HG02588 (cell line): ENCODE measurements around the gene TEN1.

ENCODE experiments used
- ATAC-seq: cut with Tn5 transposase; IDR thresholded peaks from one replicate; pipeline ENCODE4 v1.9.1; 2021; ENCODE audit warnings: mild to moderate bottlenecking, moderate library complexity; ENCODE audit not compliant: unreplicated experiment

TEN1 gene

GRCh38 chr17:76005263-76006149 lies 26.5 kb downstream of the TEN1 start:
- no peak for ATAC-seq

GRCh38 chr17:76007131-76007849 lies 28.2 kb downstream of the TEN1 start:
- ATAC-seq: no peak

GRCh38 chr17:76007850-76008165 lies 28.8 kb downstream of the TEN1 start:
- no peak for ATAC-seq

GRCh38 chr17:76008208-76008607 lies 29.2 kb downstream of the TEN1 start:
- ATAC-seq: no peak

- ATAC-seq: no peak
These were observed 29.8 kb downstream of the TEN1 start for GRCh38 chr17:76008630-76009425.

GRCh38 chr17:76009447-76009846 lies 30.4 kb downstream of the TEN1 start:
- ATAC-seq: no peak

- ATAC-seq: no peak
These were observed 31.1 kb downstream of the TEN1 start for GRCh38 chr17:76009969-76010661.

- ATAC-seq: no peak
These were observed 32.9 kb downstream of the TEN1 start for GRCh38 chr17:76011951-76012350.

GRCh38 chr17:76013377-76013932 lies 34.4 kb downstream of the TEN1 start:
- ATAC-seq: no peak

GRCh38 chr17:76014100-76014924 lies 35.3 kb downstream of the TEN1 start:
- ATAC-seq: no peak

GRCh38 chr17:76014925-76015261 lies 35.9 kb downstream of the TEN1 start:
- no peak for ATAC-seq

- ATAC-seq: no peak
These were observed 38.7 kb downstream of the TEN1 start for GRCh38 chr17:76017481-76018339.

GRCh38 chr17:76018340-76018680 lies 39.3 kb downstream of the TEN1 start:
- no peak for ATAC-seq

GRCh38 chr17:76018801-76019200 lies 39.8 kb downstream of the TEN1 start:
- no peak for ATAC-seq

GRCh38 chr17:76019833-76020467 lies 40.9 kb downstream of the TEN1 start:
- ATAC-seq: no peak

- ATAC-seq: no peak
These were observed 43.2 kb downstream of the TEN1 start for GRCh38 chr17:76022285-76022684.

- no peak for ATAC-seq
These were observed 44.2 kb downstream of the TEN1 start for GRCh38 chr17:76022973-76023899.

GRCh38 chr17:76023900-76024237 lies 44.8 kb downstream of the TEN1 start:
- no peak for ATAC-seq
